Loucy (cell line): ENCODE results near the gene NLGN4Y.

ENCODE experiments used
- H2AFZ ChIP-seq: fragments of 200-600 bp; sonication (generic); 2 replicates; pipeline ENCODE4 v1.6.0; 2016; ENCODE audit warnings: antibody characterized with exemption, mild to moderate bottlenecking, low read length, moderate library complexity
- H3F3A ChIP-seq: fragments of 200-600 bp; 2 replicates; pipeline ENCODE4 v1.6.0; 2016; ENCODE audit warnings: antibody characterized with exemption, low read depth, mild to moderate bottlenecking
- H3K27me3 ChIP-seq: fragments of 200-600 bp; sonication (generic); 2 replicates; pipeline ENCODE4 v1.6.1; 2014; ENCODE audit warnings: low read length, mild to moderate bottlenecking; ENCODE audit not compliant: insufficient read depth, poor library complexity, severe bottlenecking
- H3K36me3 ChIP-seq: fragments of 200-600 bp; sonication (generic); 2 replicates; pipeline ENCODE4 v1.6.1; 2016; ENCODE audit warnings: low read length; ENCODE audit not compliant: insufficient read depth
- H3K4me1 ChIP-seq: fragments of 200-600 bp; sonication (generic); 2 replicates; pipeline ENCODE4 v1.5.1; 2014; ENCODE audit warnings: low read length, mild to moderate bottlenecking; ENCODE audit not compliant: insufficient read depth, poor library complexity, severe bottlenecking
- H3K4me2 ChIP-seq: fragments of 200-600 bp; sonication (generic); 2 replicates; pipeline ENCODE4 v1.6.0; 2014; ENCODE audit warnings: antibody characterized with exemption, low read length, low read depth, mild to moderate bottlenecking; ENCODE audit not compliant: poor library complexity, severe bottlenecking
- H3K4me3 ChIP-seq: fragments of 200-600 bp; sonication (generic); 2 replicates; pipeline ENCODE4 v1.5.1; 2014; ENCODE audit warnings: low read length, mild to moderate bottlenecking, mixed read lengths; ENCODE audit not compliant: poor library complexity, severe bottlenecking
- H3K79me2 ChIP-seq: fragments of 200-600 bp; sonication (generic); 2 replicates; pipeline ENCODE4 v1.6.1; 2014; ENCODE audit warnings: low read length; ENCODE audit not compliant: insufficient read depth
- H3K9ac ChIP-seq: fragments of 200-600 bp; sonication (generic); 2 replicates; pipeline ENCODE4 v1.6.0; 2014; ENCODE audit warnings: mild to moderate bottlenecking, low read depth, low read length, moderate library complexity; ENCODE audit not compliant: poor library complexity, severe bottlenecking
- H3K9me2 ChIP-seq: fragments of 200-600 bp; sonication (generic); replicated peaks from 2 replicates; pipeline ENCODE4 v1.6.1; 2016; ENCODE audit warnings: low read depth, low read length, mixed read lengths
- H3K9me3 ChIP-seq: fragments of 200-600 bp; sonication (generic); 2 replicates; pipeline ENCODE4 v1.6.1; 2014; ENCODE audit warnings: mild to moderate bottlenecking, antibody characterized with exemption, low read length, low read depth; ENCODE audit not compliant: insufficient read depth
- H4K20me1 ChIP-seq: fragments of 200-600 bp; sonication (generic); 2 replicates; pipeline ENCODE4 v1.6.0; 2014; ENCODE audit warnings: antibody characterized with exemption, low read length, mild to moderate bottlenecking; ENCODE audit not compliant: insufficient read depth, poor library complexity, severe bottlenecking
- EZH2phosphoT487 ChIP-seq: fragments of 200-600 bp; IDR thresholded peaks from 2 replicates; pipeline ENCODE4 v1.6.1; 2018; ENCODE audit warnings: antibody characterized with exemption, mild to moderate bottlenecking, moderate library complexity, borderline replicate concordance
- TF ChIP-seq, protein P1 (sequence below): fragments of 200-600 bp; sonication (generic); conservative IDR thresholded peaks from 2 replicates; pipeline ENCODE4 v1.5.1; 2014; ENCODE audit warnings: mild to moderate bottlenecking, antibody characterized with exemption, low read length

The NLGN4Y gene

GRCh38 chrY:14523491-14524271, 648 bp upstream of the NLGN4Y start:
- Histone ChIP-seq H3K4me1 (no peaks in the 10 kb centered on the region), H3K9me2 (no peaks in the 10 kb centered on the region), H3K27me3 (no peaks in the 10 kb centered on the region), H3K4me3 (no peak overlapping the region), H4K20me1 (no peaks in the 10 kb centered on the region), H3K9ac (no peak overlapping the region), H3K4me2 (no peak overlapping the region), H3F3A (no peaks in the 10 kb centered on the region), H2AFZ (no peak overlapping the region), H3K36me3 (no peaks in the 10 kb centered on the region), H3K9me3 (no peaks in the 10 kb centered on the region), H3K79me2 (no peaks in the 10 kb centered on the region)
- no peak for TF ChIP-seq EZH2phosphoT487
- TF ChIP-seq, protein P1, sequence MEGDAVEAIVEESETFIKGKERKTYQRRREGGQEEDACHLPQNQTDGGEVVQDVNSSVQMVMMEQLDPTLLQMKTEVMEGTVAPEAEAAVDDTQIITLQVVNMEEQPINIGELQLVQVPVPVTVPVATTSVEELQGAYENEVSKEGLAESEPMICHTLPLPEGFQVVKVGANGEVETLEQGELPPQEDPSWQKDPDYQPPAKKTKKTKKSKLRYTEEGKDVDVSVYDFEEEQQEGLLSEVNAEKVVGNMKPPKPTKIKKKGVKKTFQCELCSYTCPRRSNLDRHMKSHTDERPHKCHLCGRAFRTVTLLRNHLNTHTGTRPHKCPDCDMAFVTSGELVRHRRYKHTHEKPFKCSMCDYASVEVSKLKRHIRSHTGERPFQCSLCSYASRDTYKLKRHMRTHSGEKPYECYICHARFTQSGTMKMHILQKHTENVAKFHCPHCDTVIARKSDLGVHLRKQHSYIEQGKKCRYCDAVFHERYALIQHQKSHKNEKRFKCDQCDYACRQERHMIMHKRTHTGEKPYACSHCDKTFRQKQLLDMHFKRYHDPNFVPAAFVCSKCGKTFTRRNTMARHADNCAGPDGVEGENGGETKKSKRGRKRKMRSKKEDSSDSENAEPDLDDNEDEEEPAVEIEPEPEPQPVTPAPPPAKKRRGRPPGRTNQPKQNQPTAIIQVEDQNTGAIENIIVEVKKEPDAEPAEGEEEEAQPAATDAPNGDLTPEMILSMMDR, result no peak

DNA sequence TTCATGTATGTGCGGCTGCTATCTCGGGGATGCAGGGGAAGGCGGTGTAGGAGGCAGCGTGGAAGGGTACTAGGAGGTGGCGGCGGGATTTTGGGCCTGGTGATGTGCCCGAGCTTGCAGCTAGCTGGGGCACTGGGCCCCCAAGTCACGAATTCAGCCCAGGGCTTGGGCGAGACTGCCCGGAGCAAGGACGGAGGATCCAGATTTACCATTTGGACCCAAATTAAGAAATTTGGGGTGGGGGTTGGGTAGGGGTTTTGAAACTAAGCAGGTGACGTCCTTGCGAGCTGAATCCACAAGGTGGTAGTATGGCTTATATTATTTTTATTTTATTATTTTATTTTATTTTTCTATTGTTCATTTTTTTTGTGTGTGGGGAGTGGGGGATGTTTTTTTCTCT, 986 bp downstream of the NLGN4Y start:
- H3K9me3 ChIP-seq, result no peaks in the 10 kb centered on the region
- TF ChIP-seq EZH2phosphoT487, result no peak
- TF ChIP-seq, protein P1, result no peak
- no peak overlapping the region for H2AFZ ChIP-seq
- no peaks in the 10 kb centered on the region for H3K36me3 ChIP-seq
- H3K9ac ChIP-seq, result no peak overlapping the region
- no peak overlapping the region for H3K4me2 ChIP-seq
- no peaks in the 10 kb centered on the region for H3K27me3 ChIP-seq
- H3K4me3 ChIP-seq, result no peak overlapping the region
- no peaks in the 10 kb centered on the region for H3F3A ChIP-seq
- H3K79me2 ChIP-seq, result no peaks in the 10 kb centered on the region
- H3K9me2 ChIP-seq, result no peaks in the 10 kb centered on the region
- H3K4me1 ChIP-seq, result no peaks in the 10 kb centered on the region
- H4K20me1 ChIP-seq, result no peaks in the 10 kb centered on the region

- no peak overlapping the region for H3K4me2 ChIP-seq
- H3K4me3 ChIP-seq, result no peak overlapping the region
- no peaks in the 10 kb centered on the region for H3F3A ChIP-seq
- H3K79me2 ChIP-seq, result no peaks in the 10 kb centered on the region
- H2AFZ ChIP-seq, result no peak overlapping the region
- no peaks in the 10 kb centered on the region for H3K36me3 ChIP-seq
- no peak for TF ChIP-seq EZH2phosphoT487
- TF ChIP-seq, protein P1, result no peak
- no peaks in the 10 kb centered on the region for H3K9me3 ChIP-seq
- no peak overlapping the region for H3K9ac ChIP-seq
- no peaks in the 10 kb centered on the region for H4K20me1 ChIP-seq
- H3K9me2 ChIP-seq, result no peaks in the 10 kb centered on the region
- no peaks in the 10 kb centered on the region for H3K4me1 ChIP-seq
- H3K27me3 ChIP-seq, result no peaks in the 10 kb centered on the region
Observed at GRCh38 chrY:14528361-14528760, 4.0 kb downstream of the NLGN4Y start.
